ENCODE measurements around the gene MOSMO.

MOSMO gene

DNA sequence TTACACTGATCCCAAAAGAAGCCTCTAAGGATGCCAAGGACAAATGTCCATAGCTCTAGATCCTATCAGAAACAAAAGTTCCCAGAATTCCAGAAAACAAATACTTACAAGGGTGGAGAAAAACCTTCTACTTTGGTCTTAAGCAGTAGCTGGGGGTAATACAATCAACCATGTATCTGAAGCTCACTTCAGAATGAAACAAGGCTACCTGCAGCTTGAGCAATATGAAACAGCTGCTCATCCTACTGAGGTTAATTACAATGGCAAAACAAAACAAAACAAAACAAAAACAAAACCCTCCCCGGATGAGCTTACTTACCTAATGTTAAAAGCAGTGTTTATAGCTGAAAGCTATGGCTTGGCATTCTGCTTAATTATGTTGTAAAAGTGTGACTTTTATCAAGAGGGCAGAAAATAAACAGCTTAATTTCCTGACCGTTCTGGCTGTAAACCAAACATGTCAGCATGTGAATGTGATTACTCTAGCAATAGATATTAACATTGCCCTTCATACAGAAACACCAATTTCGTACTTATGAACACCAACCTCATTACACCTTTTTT lies 17.4 kb upstream of the MOSMO start:
- H3K27ac ChIP-seq (replicated peaks), result no peak overlapping the region
- no peak for DNase-seq (ENCODE audit: low read depth in 1 of 2, low spot score in 1 of 2)
- TF ChIP-seq, protein P1, sequence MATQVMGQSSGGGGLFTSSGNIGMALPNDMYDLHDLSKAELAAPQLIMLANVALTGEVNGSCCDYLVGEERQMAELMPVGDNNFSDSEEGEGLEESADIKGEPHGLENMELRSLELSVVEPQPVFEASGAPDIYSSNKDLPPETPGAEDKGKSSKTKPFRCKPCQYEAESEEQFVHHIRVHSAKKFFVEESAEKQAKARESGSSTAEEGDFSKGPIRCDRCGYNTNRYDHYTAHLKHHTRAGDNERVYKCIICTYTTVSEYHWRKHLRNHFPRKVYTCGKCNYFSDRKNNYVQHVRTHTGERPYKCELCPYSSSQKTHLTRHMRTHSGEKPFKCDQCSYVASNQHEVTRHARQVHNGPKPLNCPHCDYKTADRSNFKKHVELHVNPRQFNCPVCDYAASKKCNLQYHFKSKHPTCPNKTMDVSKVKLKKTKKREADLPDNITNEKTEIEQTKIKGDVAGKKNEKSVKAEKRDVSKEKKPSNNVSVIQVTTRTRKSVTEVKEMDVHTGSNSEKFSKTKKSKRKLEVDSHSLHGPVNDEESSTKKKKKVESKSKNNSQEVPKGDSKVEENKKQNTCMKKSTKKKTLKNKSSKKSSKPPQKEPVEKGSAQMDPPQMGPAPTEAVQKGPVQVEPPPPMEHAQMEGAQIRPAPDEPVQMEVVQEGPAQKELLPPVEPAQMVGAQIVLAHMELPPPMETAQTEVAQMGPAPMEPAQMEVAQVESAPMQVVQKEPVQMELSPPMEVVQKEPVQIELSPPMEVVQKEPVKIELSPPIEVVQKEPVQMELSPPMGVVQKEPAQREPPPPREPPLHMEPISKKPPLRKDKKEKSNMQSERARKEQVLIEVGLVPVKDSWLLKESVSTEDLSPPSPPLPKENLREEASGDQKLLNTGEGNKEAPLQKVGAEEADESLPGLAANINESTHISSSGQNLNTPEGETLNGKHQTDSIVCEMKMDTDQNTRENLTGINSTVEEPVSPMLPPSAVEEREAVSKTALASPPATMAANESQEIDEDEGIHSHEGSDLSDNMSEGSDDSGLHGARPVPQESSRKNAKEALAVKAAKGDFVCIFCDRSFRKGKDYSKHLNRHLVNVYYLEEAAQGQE (IDR thresholded peaks at IDR 0.05; ENCODE audit: insufficient replicate concordance, low read depth), result no peak
- TF ChIP-seq SPI1 (IDR thresholded peaks at IDR 0.05; ENCODE audit: borderline replicate concordance, low read depth) (no peak), POLR2AphosphoS5 (IDR thresholded peaks at IDR 0.05; ENCODE audit: low read depth) (no peak), GABPA (IDR thresholded peaks at IDR 0.05; ENCODE audit: low read depth) (no peak)
- TF ChIP-seq, protein P2, sequence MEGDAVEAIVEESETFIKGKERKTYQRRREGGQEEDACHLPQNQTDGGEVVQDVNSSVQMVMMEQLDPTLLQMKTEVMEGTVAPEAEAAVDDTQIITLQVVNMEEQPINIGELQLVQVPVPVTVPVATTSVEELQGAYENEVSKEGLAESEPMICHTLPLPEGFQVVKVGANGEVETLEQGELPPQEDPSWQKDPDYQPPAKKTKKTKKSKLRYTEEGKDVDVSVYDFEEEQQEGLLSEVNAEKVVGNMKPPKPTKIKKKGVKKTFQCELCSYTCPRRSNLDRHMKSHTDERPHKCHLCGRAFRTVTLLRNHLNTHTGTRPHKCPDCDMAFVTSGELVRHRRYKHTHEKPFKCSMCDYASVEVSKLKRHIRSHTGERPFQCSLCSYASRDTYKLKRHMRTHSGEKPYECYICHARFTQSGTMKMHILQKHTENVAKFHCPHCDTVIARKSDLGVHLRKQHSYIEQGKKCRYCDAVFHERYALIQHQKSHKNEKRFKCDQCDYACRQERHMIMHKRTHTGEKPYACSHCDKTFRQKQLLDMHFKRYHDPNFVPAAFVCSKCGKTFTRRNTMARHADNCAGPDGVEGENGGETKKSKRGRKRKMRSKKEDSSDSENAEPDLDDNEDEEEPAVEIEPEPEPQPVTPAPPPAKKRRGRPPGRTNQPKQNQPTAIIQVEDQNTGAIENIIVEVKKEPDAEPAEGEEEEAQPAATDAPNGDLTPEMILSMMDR (IDR thresholded peaks at IDR 0.05; ENCODE audit: insufficient read depth, low read length), result no peak

DNA sequence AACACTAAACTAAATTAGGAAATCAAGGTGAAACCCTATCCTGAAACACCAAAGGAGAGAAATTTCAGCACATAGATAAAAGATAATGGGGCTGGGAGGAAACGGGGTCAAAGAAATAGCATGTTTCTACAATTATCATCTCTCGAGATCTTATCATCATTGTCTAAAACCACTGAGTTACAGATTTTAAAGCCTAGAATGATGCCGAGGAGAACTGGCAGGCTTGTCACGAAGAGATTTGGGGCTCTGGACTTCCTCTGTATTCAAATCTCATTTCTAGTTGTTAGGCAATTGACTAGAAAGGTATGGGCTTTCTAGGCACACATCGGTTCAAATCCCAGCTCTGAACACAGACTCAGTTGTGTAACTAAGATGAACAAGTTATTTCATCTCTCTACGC lies 16.3 kb upstream of the MOSMO start:
- H3K27me3 ChIP-seq (ENCODE audit: insufficient read depth, poor library complexity, severe bottlenecking), result no peaks in the 10 kb centered on the region
- no peak for TF ChIP-seq GABPA (IDR thresholded peaks at IDR 0.05; ENCODE audit: low read depth)
- TF ChIP-seq, protein P1 (IDR thresholded peaks at IDR 0.05; ENCODE audit: insufficient replicate concordance, low read depth), result no peak
- no peak for TF ChIP-seq SPI1 (IDR thresholded peaks at IDR 0.05; ENCODE audit: borderline replicate concordance, low read depth)
- TF ChIP-seq, protein P2 (IDR thresholded peaks at IDR 0.05; ENCODE audit: insufficient read depth, low read length), result no peak
- no peak for TF ChIP-seq POLR2AphosphoS5 (IDR thresholded peaks at IDR 0.05; ENCODE audit: low read depth)
- no peak for DNase-seq (ENCODE audit: low read depth in 1 of 2, low spot score in 1 of 2)

More for the DNA sequence above, 17.4 kb upstream of the MOSMO start:
- H3K27me3 ChIP-seq (ENCODE audit: insufficient read depth, poor library complexity, severe bottlenecking), result no peaks in the 10 kb centered on the region
- no peak overlapping the region for H3K4me3 ChIP-seq (replicated peaks; ENCODE audit: insufficient read depth, low read length)

DNA sequence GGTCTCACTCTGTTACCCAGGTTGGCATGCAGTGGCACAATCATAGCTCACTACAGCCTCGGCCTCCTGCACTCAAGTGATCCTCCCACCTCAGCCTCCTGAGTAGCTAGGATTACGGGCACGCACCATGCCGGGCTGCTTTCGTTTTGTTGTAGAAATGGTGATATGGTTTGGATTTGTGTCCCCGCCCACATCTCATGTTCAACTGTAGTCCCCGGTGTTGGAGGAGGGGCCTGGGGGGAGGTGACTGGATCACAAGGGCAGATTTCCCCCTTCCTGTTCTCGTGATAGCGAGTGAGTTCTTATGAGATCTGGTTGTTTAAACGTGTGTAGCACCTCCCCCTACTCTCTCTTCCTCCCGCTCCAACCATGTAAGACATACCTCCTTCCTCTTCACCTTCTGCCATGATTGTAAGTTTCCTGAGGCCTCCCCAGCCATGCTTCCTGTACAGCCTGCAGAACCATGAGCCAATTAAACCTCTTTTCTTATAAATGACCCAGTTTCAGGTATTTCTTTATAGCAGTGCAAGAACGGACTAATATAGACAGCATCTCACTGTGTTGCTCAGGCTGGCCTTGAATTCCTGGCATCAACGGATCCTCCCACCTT lies 12.9 kb upstream of the MOSMO start:
- DNase-seq (ENCODE audit: low read depth in 1 of 2, low spot score in 1 of 2), result no peak
- H3K27me3 ChIP-seq (ENCODE audit: insufficient read depth, poor library complexity, severe bottlenecking), result no peaks in the 10 kb centered on the region
- H3K27ac ChIP-seq (replicated peaks), result no peak overlapping the region
- TF ChIP-seq, protein P1 (IDR thresholded peaks at IDR 0.05; ENCODE audit: insufficient replicate concordance, low read depth), result no peak
- TF ChIP-seq POLR2AphosphoS5 (IDR thresholded peaks at IDR 0.05; ENCODE audit: low read depth) (no peak), SPI1 (IDR thresholded peaks at IDR 0.05; ENCODE audit: borderline replicate concordance, low read depth) (no peak), GABPA (IDR thresholded peaks at IDR 0.05; ENCODE audit: low read depth) (no peak)
- TF ChIP-seq, protein P2 (IDR thresholded peaks at IDR 0.05; ENCODE audit: insufficient read depth, low read length), result no peak
- H3K4me3 ChIP-seq (replicated peaks; ENCODE audit: insufficient read depth, low read length), result no peak overlapping the region

More for the DNA sequence above, 16.3 kb upstream of the MOSMO start:
- Histone ChIP-seq H3K27ac (replicated peaks) (no peak overlapping the region), H3K4me3 (replicated peaks; ENCODE audit: insufficient read depth, low read length) (no peak overlapping the region)

Data from HL-60 (cell line).